Activated naive CD4-positive, alpha-beta T cell treated with anti-CD3 and anti-CD28 coated beads, Interleukin-2, amount 50 U/mL, for 72 hours (primary cell): ENCODE data around the gene EXOC2. TPM values are rescaled to one million over a fixed set of nuclear protein-coding genes. Genes with fewer than 3 reads are reported as not detected.
A peak's percentile ranks its signal among the peaks of the same experiment; 100 is the strongest.
"Not testable (repeated sequence)": the region's sequence is repeated elsewhere in the genome, so short reads cannot be mapped to it uniquely, and the experiment has no call there.

Experiments
- ATAC-seq, 2 donors: fragments of 150-1000 bp; cut with Tn5 transposase; 2 replicates each; pipeline ENCODE4 v1.10.0; 2021; ENCODE audit warnings: mild to moderate bottlenecking in 2 of 2, moderate library complexity in 2 of 2
- DNase-seq, 2 donors: peaks; one replicate each; pipeline ENCODE4 v3.0.0; 2021 to 2022; ENCODE audit warnings: low spot score in 2 of 2
- H3K27ac Mint-ChIP-seq, 2 donors: one replicate each; pipeline ENCODE4 v1.8.0; 2022; ENCODE audit warnings: mild to moderate bottlenecking in 2 of 2, mixed read lengths in 2 of 2
- H3K36me3 Mint-ChIP-seq, 2 donors: one replicate each; pipeline ENCODE4 v1.8.0; 2022; ENCODE audit warnings: mixed read lengths in 2 of 2
- H3K9me3 Mint-ChIP-seq, 2 donors: one replicate each; pipeline ENCODE4 v1.8.0; 2022; ENCODE audit warnings: mixed read lengths in 2 of 2
- total RNA-seq, 2 donors: library from RNA; stranded (reverse); gene quantifications; one replicate each; pipeline ENCODE4 v1.2.3, GENCODE V29; 2022

Gene EXOC2
- total RNA-seq, 2 donors from 2014 or later: 30.7 to 49.3 TPM

GRCh38 chr6:665403-666267 lies 27.3 kb downstream of the EXOC2 start:
- ATAC-seq (peak in 1 of 2 donors; percentile 50), DNase-seq (no peak)
- Mint-ChIP-seq H3K27ac (no peak overlapping the region), H3K36me3 (peaks cover 7 to 21% of the 10 kb centered on the region in 2 donors), H3K9me3 (peaks cover 4 to 13% of the 10 kb centered on the region in 2 donors)

DNA sequence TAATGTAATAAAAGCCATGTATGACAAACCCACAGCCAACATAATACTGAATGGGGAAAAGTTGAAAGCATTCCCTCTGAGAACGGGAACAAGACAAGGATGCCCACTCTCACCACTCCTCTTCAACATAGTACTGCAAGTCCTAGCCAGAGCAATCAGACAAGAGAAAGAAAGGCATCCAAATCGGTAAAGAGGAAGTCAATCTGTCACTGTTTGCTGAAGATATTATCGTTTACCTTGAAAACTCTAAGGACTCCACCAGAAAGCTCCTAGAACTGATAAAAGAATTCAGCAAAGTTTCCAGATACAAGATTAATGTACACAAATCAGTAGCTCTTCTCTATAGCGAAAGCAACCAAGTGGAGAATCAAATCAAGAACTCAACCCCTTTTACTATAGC lies 29.2 kb downstream of the EXOC2 start:
- peaks cover 4 to 13% of the 10 kb centered on the region in 2 donors for H3K9me3 Mint-ChIP-seq
- DNase-seq, H3K27ac Mint-ChIP-seq, ATAC-seq: not testable (repeated sequence)
- peaks cover 7 to 26% of the 10 kb centered on the region in 2 donors for H3K36me3 Mint-ChIP-seq

DNA sequence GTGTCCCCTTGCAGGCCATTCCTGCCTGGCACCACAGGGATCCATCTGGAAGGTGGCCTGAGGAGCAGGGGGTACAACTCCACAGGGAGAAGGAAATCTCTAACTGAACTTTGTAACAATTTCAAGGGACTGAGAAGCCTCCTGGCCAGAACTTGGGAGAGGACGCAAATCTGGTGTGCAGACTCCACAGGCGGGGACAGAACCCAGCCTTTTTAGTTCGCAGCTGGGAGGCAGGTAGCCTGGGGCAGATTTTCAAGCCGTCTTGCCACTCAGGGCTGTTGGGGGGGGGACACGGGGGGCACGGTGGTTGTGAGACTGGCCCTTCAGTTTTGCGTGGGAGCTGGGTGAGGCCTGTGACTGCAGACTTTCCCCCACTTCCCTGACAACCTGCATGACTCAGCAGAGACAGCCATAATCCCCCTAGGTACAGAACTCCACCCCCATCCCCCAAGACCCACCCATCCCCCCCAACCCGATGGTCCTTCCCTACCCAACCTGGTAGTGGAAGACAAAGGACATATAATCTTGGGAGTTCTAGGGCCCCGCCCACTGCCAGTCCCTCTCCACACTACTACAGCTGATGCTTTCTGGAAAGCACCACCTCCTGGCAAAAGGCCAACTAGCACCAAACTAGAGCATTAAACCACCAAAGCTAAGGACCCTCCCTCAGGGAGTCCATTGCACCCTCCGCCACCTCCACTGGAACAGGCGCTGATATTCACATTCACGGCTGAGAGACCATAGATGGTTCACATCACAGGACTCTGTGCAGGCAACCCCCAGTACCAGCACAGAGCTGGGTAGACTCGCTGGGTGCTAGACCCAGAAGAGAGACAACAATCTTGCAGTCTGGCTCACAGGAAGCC lies 33.0 kb downstream of the EXOC2 start:
- Mint-ChIP-seq H3K36me3 (peaks cover 5 to 37% of the 10 kb centered on the region in 2 donors), H3K9me3 (peaks cover 3 to 8% of the 10 kb centered on the region in 2 donors), H3K27ac (peak overlapping the region; percentile 24 to 39)
- no peak for DNase-seq
- ATAC-seq: peak in 1 of 2 donors; percentile 11

GRCh38 chr6:658244-658643 lies 34.7 kb downstream of the EXOC2 start:
- ATAC-seq (no peak), DNase-seq (no peak)
- Mint-ChIP-seq H3K27ac (peak overlapping the region in 1 of 2 donors; percentile 16), H3K36me3 (peaks cover 5 to 39% of the 10 kb centered on the region in 2 donors), H3K9me3 (peaks cover 6 to 8% of the 10 kb centered on the region in 2 donors)

DNA sequence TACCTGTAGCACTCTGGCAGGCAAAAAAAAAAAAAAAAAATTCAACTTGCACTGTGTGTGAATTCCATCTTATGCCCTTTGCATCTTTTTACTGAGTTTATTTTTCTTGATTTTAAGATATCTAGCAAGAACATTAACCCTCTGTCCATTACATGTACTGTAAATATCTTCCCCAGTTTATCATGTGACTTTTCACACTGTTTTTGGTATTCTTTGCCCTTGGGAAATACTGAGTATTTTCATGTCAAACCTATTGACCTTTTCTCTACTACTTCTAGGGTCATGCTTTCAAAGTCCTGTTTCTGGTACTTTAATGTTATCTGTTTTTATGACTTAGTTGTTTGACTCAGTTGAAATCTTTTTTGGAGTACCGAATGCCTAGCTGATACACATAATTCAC lies 35.2 kb downstream of the EXOC2 start:
- peaks cover 5 to 39% of the 10 kb centered on the region in 2 donors for H3K36me3 Mint-ChIP-seq
- ATAC-seq (no peak), DNase-seq (no peak)
- H3K27ac Mint-ChIP-seq: peak overlapping the region in 1 of 2 donors; percentile 16
- peaks cover 4 to 6% of the 10 kb centered on the region in 2 donors for H3K9me3 Mint-ChIP-seq

- peak within 1 kb of the TSS in 1 of 2 donors; percentile 16 for H3K27ac Mint-ChIP-seq
- H3K36me3 Mint-ChIP-seq: peaks cover 5 to 39% of the 10 kb centered on the region in 2 donors
- DNase-seq (no peak), ATAC-seq (no peak)
- H3K9me3 Mint-ChIP-seq: peaks cover 4 to 6% of the 10 kb centered on the region in 2 donors
Measured at GRCh38 chr6:656460-657252, 36.3 kb downstream of the EXOC2 start, which contains the start of gene HUS1B. Gene HUS1B, minus strand, starts transcription at chr6:657100. Its CDS starts 156 bp downstream, at chr6:656944.

- Mint-ChIP-seq H3K9me3 (peaks cover 4 to 6% of the 10 kb centered on the region in 2 donors), H3K27ac (no peak overlapping the region), H3K36me3 (peaks cover 5 to 32% of the 10 kb centered on the region in 2 donors)
- ATAC-seq: no peak
- no peak for DNase-seq
Measured at GRCh38 chr6:654136-654535, 38.8 kb downstream of the EXOC2 start.

GRCh38 chr6:652865-653264 lies 40.1 kb downstream of the EXOC2 start:
- Mint-ChIP-seq H3K27ac (no peak overlapping the region), H3K36me3 (peaks cover 5 to 32% of the 10 kb centered on the region in 2 donors), H3K9me3 (peaks cover 4 to 6% of the 10 kb centered on the region in 2 donors)
- ATAC-seq (peak in 1 of 2 donors; percentile 37), DNase-seq (no peak)

- DNase-seq (no peak), ATAC-seq (no peak)
- peaks cover 3 to 4% of the 10 kb centered on the region in 2 donors for H3K9me3 Mint-ChIP-seq
- H3K27ac Mint-ChIP-seq: no peak overlapping the region
- peaks cover 0 to 13% of the 10 kb centered on the region in 2 donors for H3K36me3 Mint-ChIP-seq
Measured at GRCh38 chr6:650098-650497, 42.8 kb downstream of the EXOC2 start.

DNA sequence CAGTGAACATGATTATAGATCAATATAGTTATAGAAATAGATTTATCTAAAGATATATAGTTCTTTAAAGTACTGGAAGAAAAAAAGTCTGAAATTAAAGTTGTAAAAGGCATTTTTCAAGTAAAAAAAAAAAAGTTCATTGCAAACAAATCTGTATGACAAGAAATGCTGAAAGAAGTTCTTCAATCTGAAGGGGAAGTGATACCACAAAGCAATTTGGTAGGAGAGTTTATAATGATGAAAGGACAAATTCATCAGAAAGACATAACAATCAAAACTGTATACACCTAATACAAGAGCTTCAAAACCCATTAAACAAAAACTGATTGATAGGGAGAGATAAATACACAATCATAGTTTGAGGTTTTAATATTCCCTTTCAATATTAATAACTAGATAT lies 50.1 kb downstream of the EXOC2 start:
- peaks cover 0 to 6% of the 10 kb centered on the region in 2 donors for H3K9me3 Mint-ChIP-seq

DNA sequence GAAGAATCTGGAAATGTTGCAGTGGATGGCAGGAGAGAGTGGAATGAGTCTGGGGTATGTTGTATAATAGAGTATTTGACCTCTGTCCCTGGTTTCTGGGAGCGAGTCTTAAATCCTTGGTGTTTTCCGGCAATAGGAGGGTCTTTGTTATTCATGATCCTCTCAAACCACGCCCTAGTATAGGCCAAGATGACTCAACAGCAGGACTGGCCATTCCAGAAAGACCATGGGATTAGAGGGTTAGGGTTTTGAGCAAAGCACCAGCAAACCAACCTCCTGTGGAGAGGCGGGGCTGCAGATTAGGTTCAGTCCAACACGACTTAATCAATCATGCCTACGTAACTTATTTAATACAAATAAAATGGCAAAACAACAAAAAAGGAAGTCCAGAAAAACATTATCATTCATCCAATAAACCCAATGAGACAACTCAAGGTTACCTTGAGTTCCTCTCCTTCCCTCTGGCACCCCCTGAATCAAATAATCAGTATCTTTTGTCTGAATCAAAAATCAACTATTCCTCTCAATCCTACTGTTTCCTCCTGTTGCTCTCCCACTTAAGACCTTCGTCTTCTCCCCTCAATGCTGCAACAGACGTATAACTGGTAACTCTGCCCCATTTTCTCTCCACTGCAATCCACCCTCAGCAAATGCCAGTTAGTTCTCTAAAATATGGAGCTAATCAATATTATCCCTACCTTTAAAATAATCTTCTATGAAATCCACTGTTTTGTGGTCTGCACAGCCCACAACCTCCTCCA lies 51.5 kb downstream of the EXOC2 start:
- Mint-ChIP-seq H3K9me3 (peaks cover 0 to 6% of the 10 kb centered on the region in 2 donors), H3K27ac (no peak overlapping the region)
- no peak for DNase-seq

More for the DNA sequence above, 50.1 kb downstream of the EXOC2 start:
- no peak for DNase-seq
- Mint-ChIP-seq H3K27ac (no peak overlapping the region), H3K36me3 (peaks cover 0 to 8% of the 10 kb centered on the region in 2 donors)
- ATAC-seq: no peak

GRCh38 chr6:636488-636887 lies 56.5 kb downstream of the EXOC2 start:
- ATAC-seq: peak; percentile 95
- Mint-ChIP-seq H3K27ac (peak overlapping the region in 1 of 2 donors; percentile 54), H3K9me3 (no peaks in the 10 kb centered on the region), H3K36me3 (peaks cover 6 to 11% of the 10 kb centered on the region in 2 donors)
- no peak for DNase-seq

More for the DNA sequence above, 51.5 kb downstream of the EXOC2 start:
- no peak for ATAC-seq
- peaks cover 6 to 8% of the 10 kb centered on the region in 2 donors for H3K36me3 Mint-ChIP-seq

- ATAC-seq: no peak
- H3K9me3 Mint-ChIP-seq: no peaks in the 10 kb centered on the region
- DNase-seq: no peak
- H3K36me3 Mint-ChIP-seq: peaks cover 5 to 11% of the 10 kb centered on the region in 2 donors
- no peak overlapping the region for H3K27ac Mint-ChIP-seq
Measured at GRCh38 chr6:635233-635632, 57.7 kb downstream of the EXOC2 start.

GRCh38 chr6:633611-634010 lies 59.3 kb downstream of the EXOC2 start:
- ATAC-seq: peak in 1 of 2 donors; percentile 53
- Mint-ChIP-seq H3K27ac (no peak overlapping the region), H3K36me3 (peaks cover 5 to 11% of the 10 kb centered on the region in 2 donors), H3K9me3 (no peaks in the 10 kb centered on the region)
- DNase-seq: no peak

DNA sequence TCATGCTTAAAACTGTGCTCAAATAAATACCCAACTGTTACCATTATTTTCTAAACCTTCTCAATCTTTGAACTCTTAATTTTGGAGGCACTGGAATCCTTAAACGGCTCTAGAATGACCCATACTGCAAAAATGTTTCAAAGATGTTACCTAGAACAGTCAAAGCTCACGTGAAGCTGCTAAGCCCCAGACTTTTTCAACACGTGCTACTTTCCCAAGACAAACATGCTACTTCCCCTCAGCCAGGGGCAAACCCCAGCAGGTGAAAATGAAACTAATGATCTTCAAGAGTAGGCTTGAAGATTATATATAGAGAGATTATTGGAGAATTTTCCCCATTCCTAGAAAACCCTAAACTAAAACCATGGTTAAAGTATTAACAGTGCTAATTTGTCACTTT lies 64.2 kb downstream of the EXOC2 start:
- no peak overlapping the region for H3K27ac Mint-ChIP-seq
- DNase-seq: no peak
- H3K9me3 Mint-ChIP-seq: no peaks in the 10 kb centered on the region
- ATAC-seq: no peak
- H3K36me3 Mint-ChIP-seq: peaks cover 0 to 4% of the 10 kb centered on the region in 2 donors
